ENCODE results near the gene ATP2C1. TPM values are rescaled to one million over a fixed set of nuclear protein-coding genes. Genes with fewer than 3 reads are reported as not detected.

The ATP2C1 gene
- total RNA-seq, 1 donor from 2014 or later: 142 TPM

- ATAC-seq: no peak
- H3K9me3 ChIP-seq: no peaks in the 10 kb centered on the region
- no peak overlapping the region for H3K27ac ChIP-seq
- H3K27me3 ChIP-seq: no peaks in the 10 kb centered on the region
- TF ChIP-seq CTCF (IDR thresholded peaks at IDR 0.05): no peak
- H3K4me1 ChIP-seq: no peaks in the 10 kb centered on the region
- peaks cover 47% of the 10 kb centered on the region for H3K36me3 ChIP-seq
- intact Hi-C loops (cut with DNase I): no loop called here
- no peak for DNase-seq
- H3K4me3 ChIP-seq: no peak overlapping the region
Measured at GRCh38 chr3:130979117-130979516, 85.2 kb downstream of the ATP2C1 start.

- Histone ChIP-seq H3K4me1 (no peaks in the 10 kb centered on the region), H3K27ac (no peak overlapping the region), H3K9me3 (no peaks in the 10 kb centered on the region), H3K27me3 (no peaks in the 10 kb centered on the region), H3K36me3 (peaks cover 34% of the 10 kb centered on the region), H3K4me3 (no peak overlapping the region)
- ATAC-seq: no peak
- no peak for DNase-seq
- intact Hi-C loops (cut with DNase I): no loop called here
- TF ChIP-seq CTCF (IDR thresholded peaks at IDR 0.05): no peak
Measured at GRCh38 chr3:130981469-130981868, 87.6 kb downstream of the ATP2C1 start.

- Histone ChIP-seq H3K4me1 (no peaks in the 10 kb centered on the region), H3K9me3 (no peaks in the 10 kb centered on the region), H3K27me3 (no peaks in the 10 kb centered on the region), H3K4me3 (no peak overlapping the region), H3K36me3 (peaks cover 28% of the 10 kb centered on the region), H3K27ac (no peak overlapping the region)
- intact Hi-C loops (cut with DNase I): no loop called here
- DNase-seq (no peak), ATAC-seq (no peak)
- TF ChIP-seq CTCF (IDR thresholded peaks at IDR 0.05): no peak
Measured at GRCh38 chr3:130990282-130990681, 96.4 kb downstream of the ATP2C1 start.

GRCh38 chr3:130991126-130991525 lies 97.2 kb downstream of the ATP2C1 start:
- no peak overlapping the region for H3K4me3 ChIP-seq
- H3K27me3 ChIP-seq: no peaks in the 10 kb centered on the region
- no peak for ATAC-seq
- H3K27ac ChIP-seq: no peak overlapping the region
- no peaks in the 10 kb centered on the region for H3K9me3 ChIP-seq
- intact Hi-C loops (cut with DNase I): no loop called here
- no peaks in the 10 kb centered on the region for H3K4me1 ChIP-seq
- no peak for TF ChIP-seq CTCF (IDR thresholded peaks at IDR 0.05)
- no peak for DNase-seq
- peaks cover 33% of the 10 kb centered on the region for H3K36me3 ChIP-seq

GRCh38 chr3:130992344-130992743 lies 98.5 kb downstream of the ATP2C1 start:
- no peak for DNase-seq

More at GRCh38 chr3:130992344-130992743, 98.5 kb downstream of the ATP2C1 start:
- no peaks in the 10 kb centered on the region for H3K9me3 ChIP-seq
- no peak overlapping the region for H3K27ac ChIP-seq
- H3K4me3 ChIP-seq: no peak overlapping the region
- no peak for TF ChIP-seq CTCF (IDR thresholded peaks at IDR 0.05)
- ATAC-seq: no peak
- H3K4me1 ChIP-seq: no peaks in the 10 kb centered on the region
- peaks cover 43% of the 10 kb centered on the region for H3K36me3 ChIP-seq
- H3K27me3 ChIP-seq: no peaks in the 10 kb centered on the region
- intact Hi-C loops (cut with DNase I): no loop called here
